ENCODE results near the gene UEVLD.

Gene UEVLD

DNA sequence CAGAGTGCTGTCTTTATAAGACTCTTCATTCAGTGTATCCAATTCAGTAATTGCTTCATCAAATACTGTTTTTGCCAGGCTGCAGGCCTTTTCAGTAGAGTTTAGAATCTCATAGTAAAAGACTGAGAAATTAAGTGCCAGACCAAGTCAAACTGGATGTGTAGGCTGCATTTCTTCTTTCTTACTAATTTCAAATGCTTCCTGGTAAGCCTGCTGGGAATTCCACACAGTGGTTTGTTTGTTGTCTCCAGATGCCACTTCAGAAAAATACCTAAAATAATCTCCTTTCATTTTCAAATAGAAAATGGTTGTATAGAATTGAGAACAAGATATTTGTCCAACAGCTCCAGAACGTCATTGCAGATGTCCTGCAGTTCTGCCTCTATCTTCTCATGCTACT lies 98.2 kb downstream of the UEVLD start:
- no peak overlapping the region for H3K4me3 ChIP-seq (ENCODE audit: low read depth, low read length)
- H3K4me1 ChIP-seq (ENCODE audit: control insufficient read depth, insufficient read depth, low read length): peaks cover 8% of the 10 kb centered on the region; the same call in 1 of the 2 replicates
- H3K9me3 ChIP-seq (ENCODE audit: control insufficient read depth, insufficient read depth, low read depth, low read length): no peaks in the 10 kb centered on the region
- ChIA-PET POLR2A (no interaction called here), CTCF (no interaction called here)
- no peak for TF ChIP-seq ZNF169 (tag by site-specific recombination; IDR thresholded peaks at IDR 0.05)
- TF ChIP-seq ZNF624 (tag by site-specific recombination; IDR thresholded peaks at IDR 0.05): no peak
- no peak for TF ChIP-seq ZNF394 (tag by site-specific recombination; IDR thresholded peaks at IDR 0.05; ENCODE audit: borderline replicate concordance)
- TF ChIP-seq ZNF548 (tag by site-specific recombination; IDR thresholded peaks at IDR 0.05): no peak
- TF ChIP-seq SCRT1 (tag by site-specific recombination; IDR thresholded peaks at IDR 0.05; ENCODE audit: borderline replicate concordance): no peak
- no peak for TF ChIP-seq YY1 (tag by site-specific recombination; IDR thresholded peaks at IDR 0.05)
- TF ChIP-seq ZNF561 (tag by site-specific recombination; IDR thresholded peaks at IDR 0.05; ENCODE audit: borderline replicate concordance): no peak
- TF ChIP-seq, protein P1, sequence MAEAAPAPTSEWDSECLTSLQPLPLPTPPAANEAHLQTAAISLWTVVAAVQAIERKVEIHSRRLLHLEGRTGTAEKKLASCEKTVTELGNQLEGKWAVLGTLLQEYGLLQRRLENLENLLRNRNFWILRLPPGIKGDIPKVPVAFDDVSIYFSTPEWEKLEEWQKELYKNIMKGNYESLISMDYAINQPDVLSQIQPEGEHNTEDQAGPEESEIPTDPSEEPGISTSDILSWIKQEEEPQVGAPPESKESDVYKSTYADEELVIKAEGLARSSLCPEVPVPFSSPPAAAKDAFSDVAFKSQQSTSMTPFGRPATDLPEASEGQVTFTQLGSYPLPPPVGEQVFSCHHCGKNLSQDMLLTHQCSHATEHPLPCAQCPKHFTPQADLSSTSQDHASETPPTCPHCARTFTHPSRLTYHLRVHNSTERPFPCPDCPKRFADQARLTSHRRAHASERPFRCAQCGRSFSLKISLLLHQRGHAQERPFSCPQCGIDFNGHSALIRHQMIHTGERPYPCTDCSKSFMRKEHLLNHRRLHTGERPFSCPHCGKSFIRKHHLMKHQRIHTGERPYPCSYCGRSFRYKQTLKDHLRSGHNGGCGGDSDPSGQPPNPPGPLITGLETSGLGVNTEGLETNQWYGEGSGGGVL (tag by site-specific recombination; IDR thresholded peaks at IDR 0.05): no peak
- TF ChIP-seq ZNF211 (tag by site-specific recombination; IDR thresholded peaks at IDR 0.05; ENCODE audit: low read depth): no peak
- no peak for TF ChIP-seq ZNF776 (tag by site-specific recombination; IDR thresholded peaks at IDR 0.05; ENCODE audit: borderline replicate concordance)
- no peak for TF ChIP-seq ZEB2 (tag by site-specific recombination; IDR thresholded peaks at IDR 0.05)
- no peak for TF ChIP-seq ZNF560 (tag by site-specific recombination; IDR thresholded peaks at IDR 0.05; ENCODE audit: borderline replicate concordance)
- no peak for TF ChIP-seq ZNF623 (tag by site-specific recombination; IDR thresholded peaks at IDR 0.05)
- no peak for TF ChIP-seq ZNF19 (tag by site-specific recombination; IDR thresholded peaks at IDR 0.05; ENCODE audit: low read depth)
- no peak for TF ChIP-seq ZNF433 (tag by site-specific recombination; IDR thresholded peaks at IDR 0.05; ENCODE audit: low read depth)
- H3K27ac ChIP-seq (ENCODE audit: extremely low read depth, low read depth, low read length): no peak overlapping the region
- H3K36me3 ChIP-seq (ENCODE audit: control insufficient read depth in 2 of 2, insufficient read depth in 1 of 2, low read length in 2 of 2): peaks cover 0 to 43% of the 10 kb centered on the region in 2 experiments; a peak in 1 of 3 replicates

DNA sequence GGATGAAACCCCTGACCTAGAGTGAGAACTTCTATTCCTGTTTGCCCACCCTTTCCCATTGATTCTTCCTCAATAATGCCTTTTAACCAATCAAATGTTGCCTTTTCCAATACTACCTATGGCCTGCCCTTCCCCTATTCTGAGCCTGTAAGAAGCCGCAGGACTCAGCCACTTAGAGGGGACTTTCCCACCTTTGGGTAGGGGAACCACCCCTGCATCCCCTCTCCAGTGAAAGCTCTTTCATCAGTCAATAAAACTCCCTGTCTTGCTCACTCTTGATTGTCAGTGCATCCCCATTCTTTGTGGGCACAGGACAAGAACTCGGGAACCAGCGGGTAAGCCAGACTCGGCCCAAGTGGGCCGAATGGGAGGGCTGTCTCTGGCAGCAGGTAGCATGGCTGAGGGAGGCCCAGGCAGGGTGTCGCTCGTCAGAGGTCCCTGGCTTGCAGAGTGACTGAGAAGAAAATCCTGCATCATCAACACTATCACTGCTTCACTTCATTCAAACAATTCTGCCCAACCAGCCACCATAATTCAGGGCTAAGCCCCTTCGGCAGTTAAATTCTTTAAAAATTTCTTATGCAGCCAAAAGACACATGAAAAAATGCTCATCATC lies 102.5 kb downstream of the UEVLD start:
- no peaks in the 10 kb centered on the region for H3K4me1 ChIP-seq (ENCODE audit: control insufficient read depth, insufficient read depth, low read length)
- CTCF ChIA-PET: no interaction called here
- POLR2A ChIA-PET: no interaction called here
- TF ChIP-seq SALL2 (tag by site-specific recombination; IDR thresholded peaks at IDR 0.05; ENCODE audit: borderline replicate concordance) (no peak), ZBTB48 (tag by site-specific recombination; IDR thresholded peaks at IDR 0.05) (no peak), SP3 (tag by site-specific recombination; IDR thresholded peaks at IDR 0.05) (no peak), ZXDB (tag by site-specific recombination; IDR thresholded peaks at IDR 0.05) (no peak), ZNF10 (tag by site-specific recombination; IDR thresholded peaks at IDR 0.05) (no peak)
- no peaks in the 10 kb centered on the region for H3K9me3 ChIP-seq (ENCODE audit: control insufficient read depth, insufficient read depth, low read depth, low read length)
- no peak overlapping the region for H3K27ac ChIP-seq (ENCODE audit: extremely low read depth, low read depth, low read length)
- no peak overlapping the region for H3K4me3 ChIP-seq (ENCODE audit: low read depth, low read length)
- H3K36me3 ChIP-seq (ENCODE audit: control insufficient read depth in 2 of 2, insufficient read depth in 1 of 2, low read length in 2 of 2): peaks cover 6 to 68% of the 10 kb centered on the region in 2 experiments

Measured in HEK293 (cell line).